ENCODE data around the gene ZNF668. TPM values are rescaled to one million over a fixed set of nuclear protein-coding genes. Genes with fewer than 3 reads are reported as not detected.
A peak's percentile ranks its signal among the peaks of the same experiment; 100 is the strongest.

Gene ZNF668
- total and polyA plus RNA-seq, 2 donors (not counting 1 experiment from before 2014, with no cell fraction given) = 5.8 to 12.0 TPM

DNA sequence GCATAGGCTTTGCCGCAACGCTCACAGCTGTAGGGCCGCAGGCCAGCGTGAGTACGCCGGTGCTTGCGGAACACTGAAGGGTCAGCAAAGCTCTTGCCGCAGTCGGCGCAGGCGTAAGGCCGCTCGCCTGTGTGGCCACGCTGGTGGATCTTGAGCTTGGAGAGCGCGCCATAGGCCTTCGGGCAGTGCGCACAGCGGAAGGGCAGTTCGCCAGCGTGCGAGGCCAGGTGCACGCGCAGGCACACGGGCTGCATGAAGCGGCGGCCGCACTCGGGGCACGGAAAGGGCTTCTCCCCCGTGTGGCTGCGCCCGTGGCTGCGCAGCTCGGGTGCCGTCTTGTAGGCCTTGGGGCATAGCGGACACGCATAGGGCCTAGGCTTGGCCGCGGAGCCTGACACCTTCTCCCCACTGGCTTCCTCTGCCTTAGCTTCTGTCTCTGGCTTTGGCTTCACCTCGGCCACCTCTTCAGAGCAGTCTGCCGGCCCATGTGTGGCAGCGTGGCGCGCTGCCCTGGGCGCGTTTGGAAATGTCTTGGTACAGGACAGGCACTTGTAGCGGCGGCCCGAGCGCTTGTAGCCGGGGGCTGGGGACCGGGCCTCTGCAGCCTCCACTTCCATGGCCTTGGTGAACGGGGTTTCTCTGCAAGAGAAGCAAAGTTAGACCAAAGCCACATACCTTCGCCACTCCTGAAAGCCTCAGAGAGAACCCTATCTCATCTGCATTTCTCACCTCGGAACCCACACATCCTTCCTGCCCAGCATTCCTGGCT is 10.0 kb downstream of the ZNF668 start:
- TF ChIP-seq, protein P1, sequence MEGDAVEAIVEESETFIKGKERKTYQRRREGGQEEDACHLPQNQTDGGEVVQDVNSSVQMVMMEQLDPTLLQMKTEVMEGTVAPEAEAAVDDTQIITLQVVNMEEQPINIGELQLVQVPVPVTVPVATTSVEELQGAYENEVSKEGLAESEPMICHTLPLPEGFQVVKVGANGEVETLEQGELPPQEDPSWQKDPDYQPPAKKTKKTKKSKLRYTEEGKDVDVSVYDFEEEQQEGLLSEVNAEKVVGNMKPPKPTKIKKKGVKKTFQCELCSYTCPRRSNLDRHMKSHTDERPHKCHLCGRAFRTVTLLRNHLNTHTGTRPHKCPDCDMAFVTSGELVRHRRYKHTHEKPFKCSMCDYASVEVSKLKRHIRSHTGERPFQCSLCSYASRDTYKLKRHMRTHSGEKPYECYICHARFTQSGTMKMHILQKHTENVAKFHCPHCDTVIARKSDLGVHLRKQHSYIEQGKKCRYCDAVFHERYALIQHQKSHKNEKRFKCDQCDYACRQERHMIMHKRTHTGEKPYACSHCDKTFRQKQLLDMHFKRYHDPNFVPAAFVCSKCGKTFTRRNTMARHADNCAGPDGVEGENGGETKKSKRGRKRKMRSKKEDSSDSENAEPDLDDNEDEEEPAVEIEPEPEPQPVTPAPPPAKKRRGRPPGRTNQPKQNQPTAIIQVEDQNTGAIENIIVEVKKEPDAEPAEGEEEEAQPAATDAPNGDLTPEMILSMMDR (IDR thresholded peaks at IDR 0.05) = no peak
- TF ChIP-seq EZH2 (IDR thresholded peaks at IDR 0.05; ENCODE audit: borderline replicate concordance, insufficient read depth, low read depth, low read length, poor library complexity, severe bottlenecking) = no peak
- ChIA-PET POLR2A (no interaction called here), CTCF (no interaction called here)
- Histone ChIP-seq H3K4me1 (ENCODE audit: control insufficient read depth in 2 of 2, insufficient read depth in 2 of 2, low read length in 2 of 2) (no peaks in the 10 kb centered on the region), H3K36me3 (replicated peaks in 1 of 2; ENCODE audit: control extremely low read depth in 1 of 2, control insufficient read depth in 1 of 2, extremely low read depth in 1 of 2, insufficient read depth in 2 of 2, low read length in 1 of 2) (peaks cover 0 to 20% of the 10 kb centered on the region in 2 experiments), H3K79me2 (ENCODE audit: control insufficient read depth, insufficient read depth, low read length) (no peaks in the 10 kb centered on the region), H3K4me2 (replicated peaks; ENCODE audit: low read depth, low read length, poor library complexity, severe bottlenecking) (no peak overlapping the region), H3K27me3 (replicated peaks in 1 of 4; ENCODE audit: control extremely low read depth in 1 of 4, control insufficient read depth in 3 of 4, insufficient read depth in 4 of 4, low read length in 3 of 4) (no peaks in the 10 kb centered on the region), H3K27ac (ENCODE audit: low read length in 2 of 2) (no peak overlapping the region), H3K9ac (ENCODE audit: low read length) (no peak overlapping the region), H3K9me3 (ENCODE audit: control extremely low read depth in 1 of 3, control insufficient read depth in 2 of 3, insufficient read depth in 1 of 3, low read length in 2 of 3) (no peaks in the 10 kb centered on the region), H4K20me1 (ENCODE audit: control insufficient read depth, insufficient read depth, low read length, poor library complexity, severe bottlenecking) (no peaks in the 10 kb centered on the region), H3K4me3 (ENCODE audit: control extremely low read depth in 1 of 5, extremely low read depth in 1 of 5, insufficient read depth in 1 of 5, low read depth in 2 of 5, low read length in 4 of 5) (no peak overlapping the region), H2AFZ (ENCODE audit: insufficient read depth, low read depth, low read length, poor library complexity, severe bottlenecking) (no peak overlapping the region)
- Mint-ChIP-seq H3K27me3 (no peaks in the 10 kb centered on the region), H3K9me3 (ENCODE audit: insufficient read depth) (no peaks in the 10 kb centered on the region), H3K4me3 (no peak overlapping the region), H3K27ac (no peak overlapping the region), H3K4me1 (peaks cover 12% of the 10 kb centered on the region)
- WGBS (ENCODE audit: insufficient coverage) = 82% methylated on average over 56 of the region's 56 CpGs
- no peak for ATAC-seq (ENCODE audit: low read depth)
- intact Hi-C loops (cut with micrococcal nuclease) = no loop called here
- no peak for DNase-seq

DNA sequence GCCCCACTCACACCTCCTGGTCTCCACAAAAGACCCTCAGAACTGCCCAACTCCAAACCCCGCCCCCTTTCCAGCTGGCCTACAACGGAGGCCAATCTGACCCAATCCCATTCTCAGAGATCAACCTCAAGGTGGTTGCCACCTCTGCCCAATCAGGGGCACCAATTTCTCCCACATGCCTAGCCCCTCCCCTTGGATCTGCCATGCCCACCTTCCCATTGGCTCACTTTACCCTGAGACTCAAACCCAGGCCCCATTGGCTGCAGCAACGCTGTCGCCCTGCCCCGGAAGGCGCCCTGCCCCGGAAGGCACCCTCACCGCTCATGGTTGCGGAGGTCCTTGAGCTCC is 10.6 kb downstream of the ZNF668 start:
- ATAC-seq (ENCODE audit: low read depth) (no peak), DNase-seq (no peak)
- ChIA-PET POLR2A (interaction anchor here (0.7 kb wide), 1 partner anchor 427 kb away, joined by 3 read pairs; no protein-coding TSS in a partner anchor), CTCF (no interaction called here)
- Histone ChIP-seq H3K4me3 (ENCODE audit: control extremely low read depth in 1 of 5, extremely low read depth in 1 of 5, insufficient read depth in 1 of 5, low read depth in 2 of 5, low read length in 4 of 5) (no peak overlapping the region), H3K4me2 (replicated peaks; ENCODE audit: low read depth, low read length, poor library complexity, severe bottlenecking) (no peak overlapping the region), H4K20me1 (ENCODE audit: control insufficient read depth, insufficient read depth, low read length, poor library complexity, severe bottlenecking) (no peaks in the 10 kb centered on the region), H3K79me2 (ENCODE audit: control insufficient read depth, insufficient read depth, low read length) (no peaks in the 10 kb centered on the region), H3K4me1 (ENCODE audit: control insufficient read depth in 2 of 2, insufficient read depth in 2 of 2, low read length in 2 of 2) (no peaks in the 10 kb centered on the region), H3K27ac (ENCODE audit: low read length in 2 of 2) (no peak overlapping the region), H3K27me3 (replicated peaks in 1 of 4; ENCODE audit: control extremely low read depth in 1 of 4, control insufficient read depth in 3 of 4, insufficient read depth in 4 of 4, low read length in 3 of 4) (no peaks in the 10 kb centered on the region), H3K9me3 (ENCODE audit: control extremely low read depth in 1 of 3, control insufficient read depth in 2 of 3, insufficient read depth in 1 of 3, low read length in 2 of 3) (no peaks in the 10 kb centered on the region), H2AFZ (ENCODE audit: insufficient read depth, low read depth, low read length, poor library complexity, severe bottlenecking) (no peak overlapping the region), H3K9ac (ENCODE audit: low read length) (no peak overlapping the region), H3K36me3 (replicated peaks in 1 of 2; ENCODE audit: control extremely low read depth in 1 of 2, control insufficient read depth in 1 of 2, extremely low read depth in 1 of 2, insufficient read depth in 2 of 2, low read length in 1 of 2) (peaks cover 0 to 20% of the 10 kb centered on the region in 2 experiments)
- intact Hi-C loops (cut with micrococcal nuclease) = no loop called here
- Mint-ChIP-seq H3K4me1 (peaks cover 10% of the 10 kb centered on the region), H3K9me3 (ENCODE audit: insufficient read depth) (no peaks in the 10 kb centered on the region), H3K27ac (peak overlapping the region; percentile 7), H3K27me3 (no peaks in the 10 kb centered on the region), H3K4me3 (no peak overlapping the region)
- TF ChIP-seq, protein P1 (IDR thresholded peaks at IDR 0.05) = no peak
- no peak for TF ChIP-seq EZH2 (IDR thresholded peaks at IDR 0.05; ENCODE audit: borderline replicate concordance, insufficient read depth, low read depth, low read length, poor library complexity, severe bottlenecking)
- WGBS (ENCODE audit: insufficient coverage) = 96% methylated on average over 9 of the region's 9 CpGs
